ENCODE measurements around the gene COPS3.

Gene COPS3

DNA sequence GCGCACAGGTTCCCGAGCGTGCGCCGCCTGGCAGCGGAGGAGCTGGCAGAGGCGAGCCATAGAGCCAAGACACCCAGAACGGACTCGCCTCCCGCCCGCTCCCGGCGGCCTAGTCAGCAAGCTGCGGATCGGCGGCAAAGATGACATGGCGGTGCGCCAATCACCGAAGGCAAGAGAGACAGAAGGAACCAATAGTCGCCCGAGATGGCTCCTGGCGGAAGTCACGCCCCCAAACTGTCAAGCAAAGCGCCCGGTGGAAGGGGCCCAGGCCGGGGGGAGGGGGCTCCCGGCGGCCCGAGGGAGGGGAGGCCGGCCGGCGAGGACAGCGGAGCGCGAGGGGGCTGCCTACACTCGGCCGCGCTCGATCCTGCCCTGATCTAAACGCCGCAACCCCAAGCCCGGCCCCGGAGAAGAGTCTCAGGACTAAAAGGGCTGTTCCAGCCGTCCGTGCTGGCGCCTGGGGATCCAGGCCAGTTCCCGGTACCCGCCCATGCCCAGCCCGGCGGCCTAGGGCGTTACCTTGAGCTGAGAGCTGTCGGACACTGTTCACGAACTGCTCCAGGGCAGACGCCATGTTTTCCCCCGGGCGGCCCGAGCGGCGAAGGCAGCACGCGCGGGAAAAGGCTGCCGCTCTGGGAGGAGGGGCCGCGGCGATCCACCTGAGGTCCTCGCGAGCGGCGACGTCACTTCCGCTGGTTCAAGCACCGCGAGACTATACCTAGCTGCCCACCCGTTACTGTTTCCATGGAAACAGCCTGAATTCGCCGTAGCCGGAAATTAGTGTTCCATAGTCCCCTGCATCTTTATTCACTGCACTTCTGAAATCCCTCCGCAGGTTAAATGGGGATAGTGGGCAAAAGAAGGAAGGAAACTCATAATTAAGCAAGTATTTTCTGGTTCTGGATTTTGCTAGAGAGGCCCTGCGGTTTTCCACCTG lies at the start of gene COPS3:
Gene COPS3 (minus strand): TSS at position 634 of the 937 bp plus-strand sequence. CDS start 60 bp downstream, at position 574.
- peak; percentile 93 for DNase-seq (ENCODE audit: low spot score)

DNA sequence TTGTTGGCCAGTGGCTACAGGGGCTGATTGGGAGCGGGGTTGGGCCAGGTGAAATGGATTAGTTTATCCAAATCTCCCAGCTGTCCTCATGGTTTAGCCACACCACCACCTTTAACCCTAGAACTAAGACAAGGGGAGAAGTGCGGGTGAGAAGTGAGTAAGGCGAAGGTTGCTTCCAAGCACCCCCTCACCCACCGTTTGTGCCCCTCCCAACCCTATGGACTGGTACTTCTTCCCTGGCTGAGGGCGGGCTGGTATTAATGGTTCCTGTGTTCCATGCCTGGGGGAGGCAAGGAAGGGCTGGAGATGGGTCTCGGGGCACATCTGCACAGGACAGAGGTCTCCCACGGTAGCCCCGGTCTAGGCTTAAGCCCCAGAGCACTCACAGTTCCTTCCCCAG lies 47.2 kb upstream of the COPS3 start:
- no peak for DNase-seq (ENCODE audit: low spot score)

DNA sequence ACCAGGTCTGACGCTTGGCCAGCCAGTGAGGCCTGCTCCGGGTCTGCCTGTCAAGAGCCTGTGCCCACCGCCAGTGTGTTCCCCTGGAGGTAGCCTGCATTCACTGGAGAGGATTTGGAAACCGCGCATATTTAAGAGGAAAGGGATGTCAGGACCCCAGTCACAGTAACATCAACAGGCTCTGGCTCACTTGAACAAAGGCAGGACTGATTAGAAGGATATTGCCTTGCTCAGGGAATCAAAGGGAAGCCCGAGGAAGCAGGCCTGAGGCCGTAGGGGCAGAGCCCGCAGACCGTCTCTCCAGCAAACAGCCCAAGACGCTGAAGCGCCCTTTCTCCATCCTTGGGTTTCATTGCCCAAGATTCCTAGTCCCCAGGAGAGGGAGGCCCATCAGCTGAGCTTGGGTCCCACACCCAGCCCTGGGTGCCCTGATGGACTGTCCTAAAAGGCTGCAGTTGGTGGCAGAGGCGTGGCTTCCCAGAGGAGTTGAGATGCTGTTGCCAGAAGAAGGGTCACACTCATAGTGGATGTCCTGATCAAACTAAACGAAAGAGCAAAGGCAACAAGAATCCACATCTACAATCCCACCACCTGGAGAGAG lies 45.3 kb upstream of the COPS3 start:
- DNase-seq (ENCODE audit: low spot score) = no peak

DNA sequence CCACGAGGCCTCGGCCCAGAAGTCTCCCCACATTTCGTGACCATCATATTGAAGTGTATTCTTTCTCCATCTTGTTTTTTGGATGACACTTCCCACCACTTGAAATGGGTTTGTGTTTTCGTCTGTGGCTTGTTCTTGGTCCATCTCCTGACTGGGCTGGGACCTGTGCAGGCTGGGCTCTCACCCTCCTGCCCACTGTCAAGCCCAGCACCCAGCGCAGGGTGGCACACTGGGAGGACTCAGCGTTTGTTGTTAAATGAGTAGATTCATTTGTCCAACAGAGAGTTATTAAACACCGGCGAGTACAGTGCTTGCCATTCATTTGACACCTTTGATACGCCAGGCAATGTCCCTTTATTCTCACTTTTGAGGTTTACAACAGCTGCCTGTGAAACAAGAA lies 44.8 kb upstream of the COPS3 start:
- DNase-seq (ENCODE audit: low spot score) = no peak

DNA sequence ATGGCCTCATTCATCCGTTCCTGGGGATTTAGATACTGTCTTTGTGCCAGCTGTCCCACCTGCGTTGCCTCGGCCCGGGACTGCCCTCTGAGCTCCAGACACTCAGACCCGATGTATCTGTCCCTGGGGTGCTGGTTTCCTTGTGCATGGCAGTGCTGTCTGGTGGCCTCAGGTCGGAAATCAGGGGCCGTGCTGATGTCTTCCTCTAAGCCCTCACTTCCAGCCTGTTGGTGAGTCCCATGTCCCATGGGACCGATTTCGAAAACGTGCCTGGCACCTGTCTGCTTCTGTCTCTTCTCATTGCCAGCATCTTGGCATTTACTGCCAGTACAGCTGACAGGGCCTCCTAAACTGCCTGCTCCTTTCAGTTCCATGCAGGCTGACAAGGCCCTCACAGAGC lies 44.2 kb upstream of the COPS3 start:
- DNase-seq (ENCODE audit: low spot score) = no peak

DNA sequence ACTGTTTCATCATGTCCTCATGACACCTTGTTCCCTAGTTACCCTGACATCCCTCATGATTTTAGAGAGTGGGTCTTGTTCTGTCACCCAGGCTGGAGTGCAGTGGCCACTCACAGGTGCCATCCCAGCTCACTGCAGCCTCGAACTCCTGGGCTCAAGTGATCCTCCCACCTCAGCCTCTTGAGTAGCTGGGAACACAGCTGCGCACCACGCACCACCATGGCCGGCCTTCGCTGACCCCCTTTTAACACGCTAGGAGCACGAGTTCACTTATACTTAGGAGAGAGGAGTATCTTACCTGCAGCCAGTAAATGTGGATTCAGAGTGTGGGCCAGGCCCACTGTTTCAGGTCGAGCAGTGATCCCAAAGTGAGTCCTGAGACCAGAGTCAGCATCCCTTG lies 43.6 kb upstream of the COPS3 start:
- no peak for DNase-seq (ENCODE audit: low spot score)

DNA sequence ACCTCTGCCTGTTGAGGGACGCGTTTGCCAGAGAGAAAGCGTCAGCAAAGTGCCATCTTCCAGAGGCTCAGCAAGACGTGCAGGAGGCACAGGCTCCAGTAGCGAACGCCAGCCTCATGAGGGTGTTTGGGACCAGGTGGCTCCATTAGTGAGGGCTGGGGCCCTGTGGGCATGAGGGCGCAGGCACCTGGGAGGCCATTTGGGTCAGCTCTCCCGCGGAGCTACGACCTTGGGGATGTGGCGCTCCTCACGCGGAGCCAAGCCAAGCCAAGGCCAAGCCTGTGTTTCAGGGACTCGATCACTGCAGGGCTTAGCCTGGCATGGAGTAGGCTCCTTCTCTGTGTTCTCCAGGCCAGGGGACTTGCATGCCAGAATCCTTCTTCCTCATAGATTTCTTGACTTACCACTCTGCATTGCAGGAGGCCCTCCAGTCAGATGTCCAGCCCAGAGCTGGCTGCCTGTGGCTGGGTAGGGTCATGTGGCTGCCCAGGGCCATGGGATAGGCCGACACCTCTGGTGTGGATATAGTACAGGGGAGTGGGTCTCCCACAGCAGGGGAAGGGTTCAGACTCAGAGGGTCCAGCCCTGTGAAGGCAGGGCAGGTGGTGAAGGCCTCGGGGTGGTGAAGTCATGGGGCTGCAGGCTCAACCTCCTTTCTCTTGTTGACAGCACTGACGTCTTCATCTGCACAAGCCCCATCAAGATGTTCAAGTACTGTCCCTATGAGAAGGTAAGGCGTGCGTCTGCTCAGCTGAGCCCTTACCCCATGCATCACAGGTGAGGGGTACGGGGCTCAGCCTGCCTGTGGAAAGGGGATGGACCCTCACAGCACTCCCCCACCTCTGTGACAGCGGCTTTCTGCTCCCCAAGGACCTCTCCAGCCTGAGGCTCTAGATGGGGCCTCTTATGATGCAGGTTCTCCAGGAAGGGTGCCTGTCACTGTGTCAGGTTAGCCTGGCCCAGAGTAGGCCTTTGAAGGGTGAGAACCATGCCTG lies 41.8 kb upstream of the COPS3 start:
- no peak for DNase-seq (ENCODE audit: low spot score)

DNA sequence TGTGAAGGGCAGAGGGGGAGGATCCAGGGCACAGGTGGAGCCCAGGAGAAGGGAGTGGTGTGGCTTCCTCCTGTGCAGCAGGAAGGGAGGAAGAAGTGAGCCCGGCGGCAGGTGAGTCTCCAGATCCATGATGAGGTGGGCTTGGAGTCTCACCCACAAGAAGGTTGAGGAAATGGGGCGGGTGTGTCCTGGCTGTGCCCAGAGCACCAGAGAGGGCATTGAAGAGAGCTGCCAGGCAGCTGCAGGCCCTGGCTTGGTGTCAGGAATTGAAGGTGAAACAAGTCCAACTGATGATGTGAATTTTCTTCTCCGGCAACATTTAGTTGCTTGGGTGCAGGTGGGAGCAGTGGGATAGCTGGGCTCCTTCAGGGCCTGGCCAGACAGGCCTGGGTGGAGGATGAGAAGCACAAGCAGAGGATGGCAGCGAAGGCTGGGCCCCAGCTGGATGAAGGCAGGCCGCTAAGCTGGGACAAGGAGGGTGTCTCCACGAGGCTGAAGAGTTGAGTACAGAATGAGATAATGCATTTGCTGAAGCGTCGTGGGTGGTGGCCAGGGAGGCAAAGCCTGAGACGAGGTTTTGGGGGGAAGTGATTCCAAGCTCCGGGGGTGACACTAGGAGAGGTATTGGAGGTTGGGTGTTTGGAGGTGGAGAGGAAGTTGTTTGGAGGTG lies 40.4 kb upstream of the COPS3 start:
- no peak for DNase-seq (ENCODE audit: low spot score)

DNA sequence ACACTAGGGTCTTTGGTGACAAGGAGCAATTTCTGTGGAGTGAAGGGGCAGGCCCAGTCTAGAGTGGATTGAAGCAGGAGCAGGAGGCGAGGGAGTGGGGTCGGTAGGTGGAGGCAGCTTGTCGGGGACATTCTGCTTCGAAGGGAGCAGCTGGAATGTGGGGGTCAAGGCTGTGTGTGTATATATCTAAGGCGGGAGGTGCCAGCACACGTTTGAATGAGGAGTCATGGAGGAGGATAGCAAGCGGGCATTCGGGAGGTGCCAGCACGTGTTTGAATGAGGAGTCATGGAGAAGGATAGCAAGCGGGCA lies 39.8 kb upstream of the COPS3 start:
- no peak for DNase-seq (ENCODE audit: low spot score)

DNA sequence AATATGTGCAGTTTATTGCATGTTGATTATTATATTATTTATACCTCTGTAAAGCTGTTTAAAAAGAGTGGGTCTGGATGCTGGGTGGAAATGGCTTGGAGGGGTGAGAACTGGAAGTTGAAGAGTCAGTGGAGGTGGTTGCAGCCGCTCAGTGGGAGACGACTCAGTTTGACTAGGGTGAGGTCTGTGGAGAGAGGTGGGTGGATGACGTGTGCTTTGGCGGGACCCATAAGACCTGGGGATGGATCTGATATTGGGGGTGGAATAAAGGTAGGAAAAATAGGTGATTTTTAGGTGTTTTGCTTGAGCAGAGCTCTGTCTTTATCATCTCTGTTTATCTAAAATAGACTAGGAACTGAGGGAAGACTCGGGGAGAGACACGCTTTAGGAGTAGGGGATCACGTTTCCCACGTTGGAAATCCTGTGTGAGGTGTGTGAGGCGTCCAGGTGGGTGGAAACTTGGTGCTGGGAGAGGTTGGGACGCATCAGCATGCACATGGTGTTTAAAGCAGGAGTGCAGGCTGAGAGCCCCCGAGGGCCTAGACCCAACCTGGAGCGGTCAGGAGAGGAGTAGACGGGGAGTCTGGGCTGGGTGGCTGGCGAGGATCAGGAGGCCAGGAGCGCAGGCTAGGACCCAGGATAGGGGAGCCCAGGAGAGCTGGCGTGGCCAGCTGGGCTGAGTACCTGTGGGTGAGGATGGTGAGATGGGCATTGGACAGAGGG lies 39.3 kb upstream of the COPS3 start:
- DNase-seq (ENCODE audit: low spot score) = no peak

DNA sequence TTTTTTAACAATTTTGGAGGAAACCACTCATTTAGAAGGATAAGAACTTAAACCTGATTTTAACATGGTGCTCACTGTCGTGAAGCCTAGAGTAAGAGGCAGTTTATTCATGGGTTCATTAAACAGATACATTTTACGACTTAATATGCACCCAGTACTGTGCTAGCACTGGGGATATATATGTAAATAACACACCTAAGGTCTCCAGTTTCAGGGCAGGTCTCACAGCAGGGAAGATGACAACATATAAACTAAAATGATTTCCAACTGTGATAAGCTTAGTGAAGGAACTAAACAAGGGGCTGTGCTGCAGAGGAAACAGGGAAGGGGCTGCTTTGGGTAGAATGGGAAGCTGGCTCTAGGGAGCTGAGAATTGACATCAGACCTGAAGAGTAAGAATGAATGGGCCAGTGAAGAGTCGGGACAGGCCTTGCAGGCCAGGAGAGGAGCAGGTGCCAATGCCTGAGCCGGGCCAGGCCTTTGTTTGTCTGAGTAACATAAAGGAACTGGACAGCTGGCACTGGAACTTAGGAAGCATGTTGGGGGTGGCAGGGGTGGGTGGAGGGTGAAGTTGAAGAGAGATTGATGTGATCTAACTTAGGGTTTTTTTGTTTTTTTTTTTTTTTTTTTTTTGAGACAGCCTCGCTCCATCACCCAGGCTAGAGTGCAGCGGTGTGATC lies 34.2 kb upstream of the COPS3 start:
- no peak for DNase-seq (ENCODE audit: low spot score)

DNA sequence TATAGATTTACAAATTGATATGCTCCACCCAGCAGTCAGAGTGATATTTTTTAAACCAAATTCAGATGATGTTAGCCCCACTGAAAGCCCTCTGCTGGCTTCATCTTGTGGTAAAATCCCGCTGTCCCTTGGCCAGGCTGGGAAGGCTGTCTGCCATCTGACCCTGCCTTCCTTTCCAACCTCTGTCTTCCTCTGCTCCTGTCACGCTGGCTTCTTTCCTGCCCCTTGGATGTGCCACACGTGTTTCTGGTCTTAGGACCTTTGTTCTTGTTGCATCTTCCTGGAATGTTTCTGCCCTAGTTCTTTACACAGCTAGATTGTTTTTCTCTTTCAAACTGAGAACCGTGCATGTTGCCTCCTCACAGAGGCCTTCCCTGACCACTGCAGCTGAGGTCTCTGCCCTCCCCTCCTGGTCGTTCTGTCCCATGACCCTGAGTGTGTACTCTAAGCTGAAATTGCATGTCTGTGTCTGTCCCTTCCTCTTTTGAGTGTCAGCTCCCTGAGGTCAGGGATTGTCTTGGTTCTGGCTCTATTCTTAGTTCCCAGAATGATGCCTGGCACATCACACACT lies 33.5 kb upstream of the COPS3 start:
- DNase-seq (ENCODE audit: low spot score) = no peak

DNA sequence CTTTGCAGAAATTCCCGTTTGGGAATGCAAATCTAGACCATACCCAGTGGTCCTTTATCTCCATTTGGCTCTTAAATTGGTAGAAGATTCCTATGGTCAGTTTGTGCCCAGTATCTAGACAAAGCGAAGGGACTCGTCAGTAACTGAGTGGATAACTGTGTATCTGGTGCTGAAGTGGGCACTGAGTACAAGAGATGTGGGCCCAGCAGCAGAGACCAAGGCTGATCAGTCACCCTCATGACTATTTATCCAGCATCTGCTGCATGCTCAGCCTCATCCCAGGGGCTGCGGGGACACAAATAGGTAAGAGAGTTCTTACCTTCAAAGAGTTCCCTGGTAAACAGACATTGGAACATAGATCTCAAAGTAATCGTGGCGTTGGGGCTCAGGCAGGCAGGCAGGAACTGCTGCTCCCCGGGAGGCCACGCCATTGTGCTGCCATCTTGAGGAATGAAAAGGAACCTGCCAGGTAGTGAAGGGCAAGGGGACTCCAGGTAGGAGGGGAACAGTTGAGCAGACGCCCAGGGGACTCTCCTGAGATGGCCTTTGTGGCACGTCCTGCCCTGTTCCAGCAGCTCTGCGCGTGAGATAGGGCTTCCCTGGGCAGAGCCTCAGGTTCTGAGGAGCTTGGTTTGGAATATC lies 32.4 kb upstream of the COPS3 start:
- DNase-seq (ENCODE audit: low spot score) = peak; percentile 71

DNA sequence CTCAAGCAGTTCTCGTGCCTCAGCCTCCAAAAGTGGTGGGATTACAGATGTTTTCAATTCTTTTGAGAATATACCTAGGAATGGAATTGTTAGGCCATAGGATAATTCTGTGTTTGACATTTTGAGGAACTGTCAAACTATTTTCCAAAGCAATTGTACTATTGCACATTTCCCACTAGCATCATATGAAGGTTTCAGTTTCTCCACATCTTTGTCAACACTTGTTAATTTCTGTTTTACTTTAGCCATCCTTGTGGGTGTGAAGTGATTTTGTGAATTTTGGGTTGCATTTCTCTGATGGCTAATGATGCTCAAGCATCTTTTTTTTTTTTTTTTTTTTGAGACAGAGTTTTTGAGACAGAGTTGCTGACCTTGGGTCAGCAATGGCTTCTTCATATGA lies 28.3 kb upstream of the COPS3 start:
- no peak for DNase-seq (ENCODE audit: low spot score)

DNA sequence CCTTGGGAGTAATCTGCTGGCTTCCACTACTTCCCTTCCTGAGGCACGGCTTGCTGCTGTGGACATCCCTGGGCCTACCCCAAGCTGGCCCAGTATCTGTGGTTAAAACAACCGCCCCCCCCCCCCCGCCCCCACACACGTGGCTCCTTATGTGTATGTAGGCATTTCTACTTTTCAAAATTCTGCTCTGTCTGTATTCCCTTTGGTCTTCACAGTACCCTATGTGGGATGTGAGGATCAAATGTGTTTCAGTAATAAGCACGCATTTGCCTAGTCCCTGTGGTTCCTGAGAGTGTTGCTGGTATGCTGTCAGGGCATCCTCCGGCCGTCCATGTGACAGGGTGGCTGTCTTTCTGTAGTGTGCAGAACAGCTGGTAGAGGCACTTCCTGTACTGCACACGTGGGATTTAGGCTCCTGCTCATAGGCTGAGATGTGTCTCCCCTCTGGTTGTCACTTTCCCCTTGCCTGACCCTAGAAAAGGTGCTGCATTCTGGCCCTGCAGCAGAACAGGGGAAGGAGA lies 24.3 kb upstream of the COPS3 start:
- peak; percentile 83 for DNase-seq (ENCODE audit: low spot score)

DNA sequence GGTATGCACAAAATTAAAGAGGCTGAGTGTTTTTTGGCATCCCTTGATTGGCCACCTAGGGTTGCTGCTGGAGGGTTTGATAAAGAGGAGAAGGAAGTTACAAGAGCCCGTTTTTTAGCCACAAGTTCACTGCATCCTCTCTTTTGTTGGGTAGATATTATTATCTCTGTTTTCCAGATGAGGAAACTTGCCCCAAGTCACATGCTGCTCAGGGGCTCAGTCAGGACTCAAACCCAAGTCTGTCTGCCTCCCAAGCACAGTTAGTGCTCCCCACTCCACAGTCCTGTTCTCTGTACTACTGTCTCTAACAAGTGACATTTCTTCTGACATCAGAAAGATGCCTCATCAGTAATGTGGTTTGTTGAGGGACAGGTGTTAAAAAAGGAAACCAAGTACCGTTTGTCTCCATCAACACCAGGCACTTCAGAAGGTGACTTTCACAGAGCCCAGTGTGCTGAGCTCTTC lies 23.5 kb upstream of the COPS3 start:
- DNase-seq (ENCODE audit: low spot score) = peak; percentile 41

DNA sequence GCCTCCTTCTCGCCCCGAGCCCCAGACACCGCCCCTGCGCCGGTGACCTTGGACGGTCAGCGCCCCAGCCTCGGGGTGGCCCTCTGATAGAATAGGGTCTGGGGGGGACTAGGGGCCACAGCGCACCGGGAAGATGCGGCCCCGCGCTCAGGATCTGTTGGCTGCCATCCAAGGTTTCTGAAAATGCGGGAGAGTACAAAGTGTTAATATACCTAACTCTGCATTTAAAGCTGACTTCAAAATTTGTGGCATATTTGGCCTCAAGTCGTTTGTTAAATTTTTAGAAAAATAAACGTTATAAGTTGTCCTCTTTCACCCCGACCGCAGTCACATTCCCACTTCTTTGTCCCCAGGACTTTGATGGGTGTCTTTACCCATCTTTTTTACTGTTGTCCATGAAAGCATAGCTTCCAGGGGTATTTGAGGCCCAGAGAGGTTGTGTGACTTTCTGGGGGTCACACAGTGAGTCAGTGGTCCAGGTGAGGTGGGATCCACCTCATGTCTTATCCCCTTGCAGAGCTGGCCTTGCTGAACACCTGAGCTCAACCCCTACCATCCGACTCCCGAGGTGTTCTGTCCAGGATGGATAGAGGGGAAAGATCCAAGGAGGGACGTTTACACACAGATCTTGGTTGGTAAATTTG lies 22.9 kb upstream of the COPS3 start:
- DNase-seq (ENCODE audit: low spot score) = no peak

DNA sequence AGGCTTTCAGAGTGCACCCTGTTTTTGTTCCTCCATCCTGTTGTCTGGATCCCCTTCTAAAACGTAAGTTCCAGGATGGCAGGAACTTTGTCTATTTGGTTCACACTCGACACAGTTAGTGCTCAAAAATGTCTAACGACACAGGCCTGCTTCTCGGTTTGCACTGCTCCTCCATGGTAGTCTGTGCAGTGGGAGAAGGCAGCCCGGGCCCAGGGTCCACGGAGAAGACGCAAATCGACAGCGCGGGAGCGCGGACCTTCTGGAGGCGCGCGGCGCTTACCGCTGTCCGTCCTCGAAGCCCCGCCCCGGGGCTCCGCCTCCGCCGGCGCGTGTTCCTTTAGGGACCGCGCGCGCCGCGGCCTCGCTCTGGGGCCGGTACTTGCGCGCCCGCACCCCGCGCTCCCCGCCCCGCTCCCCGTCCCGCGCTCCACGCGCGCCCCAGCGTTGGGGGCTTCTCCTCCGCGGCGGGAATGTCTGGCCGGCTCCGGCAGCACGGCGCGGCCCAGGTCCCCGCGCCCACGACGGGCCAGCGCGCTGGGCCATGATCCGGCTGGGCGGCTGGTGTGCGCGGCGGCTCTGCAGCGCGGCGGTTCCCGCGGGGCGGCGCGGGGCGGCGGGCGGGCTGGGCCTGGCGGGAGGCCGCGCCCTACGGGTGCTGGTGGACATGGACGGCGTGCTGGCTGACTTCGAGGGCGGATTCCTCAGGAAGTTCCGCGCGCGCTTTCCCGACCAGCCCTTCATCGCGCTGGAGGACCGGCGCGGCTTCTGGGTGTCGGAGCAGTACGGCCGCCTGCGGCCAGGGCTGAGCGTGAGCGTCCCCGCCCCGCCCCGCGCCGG lies 22.2 kb upstream of the COPS3 start, which contains the start of gene NT5M:
Gene NT5M (plus strand): TSS at position 364 of the 837 bp plus-strand sequence. CDS start 178 bp downstream, at position 542.
- DNase-seq (ENCODE audit: low spot score) = peak; percentile 67

Data from NAMALWA (cell line).